Measurements from ENCODE around the gene RBM28. TPM values are rescaled to one million over a fixed set of nuclear protein-coding genes. Genes with fewer than 3 reads are reported as not detected.
A peak's percentile ranks its signal among the peaks of the same experiment; 100 is the strongest.

RBM28 gene, protein sequence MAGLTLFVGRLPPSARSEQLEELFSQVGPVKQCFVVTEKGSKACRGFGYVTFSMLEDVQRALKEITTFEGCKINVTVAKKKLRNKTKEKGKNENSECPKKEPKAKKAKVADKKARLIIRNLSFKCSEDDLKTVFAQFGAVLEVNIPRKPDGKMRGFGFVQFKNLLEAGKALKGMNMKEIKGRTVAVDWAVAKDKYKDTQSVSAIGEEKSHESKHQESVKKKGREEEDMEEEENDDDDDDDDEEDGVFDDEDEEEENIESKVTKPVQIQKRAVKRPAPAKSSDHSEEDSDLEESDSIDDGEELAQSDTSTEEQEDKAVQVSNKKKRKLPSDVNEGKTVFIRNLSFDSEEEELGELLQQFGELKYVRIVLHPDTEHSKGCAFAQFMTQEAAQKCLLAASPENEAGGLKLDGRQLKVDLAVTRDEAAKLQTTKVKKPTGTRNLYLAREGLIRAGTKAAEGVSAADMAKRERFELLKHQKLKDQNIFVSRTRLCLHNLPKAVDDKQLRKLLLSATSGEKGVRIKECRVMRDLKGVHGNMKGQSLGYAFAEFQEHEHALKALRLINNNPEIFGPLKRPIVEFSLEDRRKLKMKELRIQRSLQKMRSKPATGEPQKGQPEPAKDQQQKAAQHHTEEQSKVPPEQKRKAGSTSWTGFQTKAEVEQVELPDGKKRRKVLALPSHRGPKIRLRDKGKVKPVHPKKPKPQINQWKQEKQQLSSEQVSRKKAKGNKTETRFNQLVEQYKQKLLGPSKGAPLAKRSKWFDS
- total RNA-seq, result 48.8 TPM

DNA sequence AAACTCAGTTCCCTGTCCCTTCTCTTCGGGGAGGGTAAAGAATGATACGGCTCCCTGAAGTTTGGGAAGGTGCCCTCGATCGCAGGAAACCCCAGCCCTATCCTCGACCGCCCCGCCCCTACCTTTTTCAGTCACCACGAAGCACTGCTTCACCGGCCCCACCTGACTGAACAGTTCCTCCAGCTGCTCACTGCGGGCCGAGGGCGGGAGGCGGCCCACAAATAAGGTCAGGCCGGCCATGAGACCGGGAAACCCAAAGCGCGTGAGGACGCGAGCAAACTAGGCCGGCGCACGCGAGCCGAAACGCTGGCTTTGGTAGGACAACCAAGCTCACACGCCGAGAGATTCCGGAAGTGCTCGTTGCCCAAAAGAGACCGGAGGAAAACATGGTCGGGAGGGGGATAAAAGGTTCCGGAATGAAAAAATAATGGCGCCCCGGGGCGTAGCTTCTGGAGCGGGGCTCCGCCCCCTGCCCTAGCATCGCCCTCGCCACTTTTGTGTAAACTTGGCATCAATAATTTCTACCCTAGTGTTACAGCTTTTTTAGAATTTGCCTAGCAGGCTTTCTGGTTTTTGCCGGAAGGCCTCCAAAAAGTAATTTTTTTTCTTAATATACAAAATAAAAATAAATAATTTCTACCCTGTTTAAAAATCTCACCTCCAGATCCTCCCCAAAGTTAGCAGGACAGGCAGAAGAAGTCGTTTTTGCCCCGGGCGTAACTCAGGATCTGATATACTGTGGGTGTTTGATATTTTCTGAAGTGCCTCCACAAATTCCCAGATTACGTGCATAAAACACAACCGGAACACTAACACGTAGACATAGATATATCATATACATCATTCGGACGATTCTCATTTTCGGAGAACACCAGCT, at the start of gene RBM28:
Gene RBM28, minus strand, starts transcription at position 355 of the 877 bp plus-strand sequence. Its CDS starts 115 bp downstream, at position 240.
- peak; percentile 91 for DNase-seq (ENCODE audit: low spot score)

GRCh38 chr7:128392446-128393327, 49.0 kb upstream of the RBM28 start:
- DNase-seq (ENCODE audit: low spot score), result no peak

DNA sequence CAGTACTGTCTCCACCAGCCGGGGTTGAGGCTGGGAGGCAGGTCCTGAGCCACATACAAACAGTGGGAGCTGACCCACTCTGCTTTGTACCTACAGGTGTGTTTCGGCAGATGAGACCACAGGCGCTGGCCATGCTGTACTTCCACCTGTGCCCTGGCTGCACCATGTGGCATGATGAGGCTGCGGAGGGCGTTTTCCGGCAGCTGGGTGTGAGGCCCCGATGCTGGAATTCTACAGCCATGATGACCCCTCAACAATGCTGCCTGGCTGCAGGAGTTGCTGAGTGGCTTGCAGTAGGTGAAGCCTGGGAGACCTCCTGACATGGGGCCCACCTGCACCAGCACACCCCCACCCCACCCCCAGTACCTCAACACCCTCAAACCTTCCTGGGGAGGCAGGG, 48.1 kb upstream of the RBM28 start:
- DNase-seq (ENCODE audit: low spot score), result no peak

GRCh38 chr7:128390871-128391565, 47.3 kb upstream of the RBM28 start:
- no peak for DNase-seq (ENCODE audit: low spot score)

DNA sequence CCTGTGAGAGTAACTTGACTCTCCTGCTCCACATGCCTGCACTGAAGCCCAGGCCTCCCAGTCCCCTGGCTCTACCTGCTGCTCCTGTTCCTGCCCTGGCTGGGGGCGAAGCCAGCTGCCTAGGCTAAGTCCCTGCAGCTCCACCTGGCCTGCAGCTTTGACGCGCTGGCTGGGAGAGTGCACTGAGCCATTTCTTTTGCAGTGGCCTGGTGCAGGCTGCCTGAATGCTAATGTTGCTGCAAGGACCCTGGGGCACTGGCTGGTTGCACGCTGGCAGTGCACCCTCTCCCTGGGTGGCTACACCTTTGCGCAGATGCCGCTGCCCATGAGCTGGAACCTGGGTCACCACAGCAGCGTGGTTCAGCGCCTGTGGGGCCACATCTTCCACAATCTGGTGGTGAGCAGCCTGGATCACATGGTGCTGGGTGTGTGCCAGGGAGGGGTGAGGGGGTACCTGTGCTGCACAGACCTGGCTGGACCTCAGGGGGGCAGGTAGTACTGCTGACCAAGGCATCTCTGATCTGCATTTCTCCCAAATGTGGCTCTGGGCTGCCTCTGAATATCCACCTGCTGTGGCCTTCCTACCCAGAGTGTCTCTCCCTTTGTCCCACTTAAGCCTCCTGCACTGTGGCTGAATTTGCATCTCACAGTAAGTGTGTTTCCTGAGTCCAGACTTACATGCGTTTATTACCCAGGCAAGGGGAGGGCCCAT, 46.1 kb upstream of the RBM28 start:
- DNase-seq (ENCODE audit: low spot score), result no peak

- no peak for DNase-seq (ENCODE audit: low spot score)
Observed at GRCh38 chr7:128389085-128389617, 45.4 kb upstream of the RBM28 start.

DNA sequence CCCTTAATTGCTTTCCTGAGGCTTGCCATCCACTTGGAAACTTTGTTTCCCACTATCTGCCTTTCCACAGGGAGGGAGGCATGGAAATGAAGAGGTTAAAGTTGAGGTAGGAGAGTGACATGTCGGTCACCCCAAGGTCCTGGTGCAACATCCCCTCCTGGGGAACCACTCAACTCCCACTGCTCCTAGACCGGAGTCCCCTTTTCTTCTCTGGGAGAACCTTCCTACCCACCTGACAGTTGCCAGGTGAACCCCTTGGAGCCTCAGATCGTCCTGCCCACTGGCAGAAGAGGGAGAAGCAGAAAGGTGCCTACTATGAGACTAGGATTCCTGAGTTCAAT, 44.4 kb upstream of the RBM28 start:
- no peak for DNase-seq (ENCODE audit: low spot score)

- DNase-seq (ENCODE audit: low spot score), result peak; percentile 81
Observed at GRCh38 chr7:128387216-128388144, 43.8 kb upstream of the RBM28 start.

- no peak for DNase-seq (ENCODE audit: low spot score)
Observed at GRCh38 chr7:128385988-128386925, 42.5 kb upstream of the RBM28 start.

DNA sequence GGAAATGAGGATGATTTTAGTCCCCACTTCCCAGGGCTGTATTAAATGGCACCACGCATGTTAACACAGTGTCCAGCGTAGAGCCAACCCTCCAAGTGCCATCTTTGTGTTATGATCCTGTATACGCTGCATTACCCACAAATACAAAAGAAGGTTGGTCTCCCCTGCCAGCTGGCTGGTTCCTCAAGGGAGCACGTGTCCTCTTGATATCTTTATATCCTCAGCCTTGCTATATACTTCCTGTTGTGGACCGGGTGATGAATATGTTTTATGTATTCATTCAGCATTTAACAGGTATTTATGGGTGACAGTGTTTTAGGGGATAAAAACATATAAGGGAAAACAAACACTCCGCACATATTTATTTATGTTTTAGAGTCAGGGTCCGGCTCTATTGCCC, 41.0 kb upstream of the RBM28 start:
- DNase-seq (ENCODE audit: low spot score), result no peak

- DNase-seq (ENCODE audit: low spot score), result no peak
Observed at GRCh38 chr7:128383776-128384175, 40.1 kb upstream of the RBM28 start.

DNA sequence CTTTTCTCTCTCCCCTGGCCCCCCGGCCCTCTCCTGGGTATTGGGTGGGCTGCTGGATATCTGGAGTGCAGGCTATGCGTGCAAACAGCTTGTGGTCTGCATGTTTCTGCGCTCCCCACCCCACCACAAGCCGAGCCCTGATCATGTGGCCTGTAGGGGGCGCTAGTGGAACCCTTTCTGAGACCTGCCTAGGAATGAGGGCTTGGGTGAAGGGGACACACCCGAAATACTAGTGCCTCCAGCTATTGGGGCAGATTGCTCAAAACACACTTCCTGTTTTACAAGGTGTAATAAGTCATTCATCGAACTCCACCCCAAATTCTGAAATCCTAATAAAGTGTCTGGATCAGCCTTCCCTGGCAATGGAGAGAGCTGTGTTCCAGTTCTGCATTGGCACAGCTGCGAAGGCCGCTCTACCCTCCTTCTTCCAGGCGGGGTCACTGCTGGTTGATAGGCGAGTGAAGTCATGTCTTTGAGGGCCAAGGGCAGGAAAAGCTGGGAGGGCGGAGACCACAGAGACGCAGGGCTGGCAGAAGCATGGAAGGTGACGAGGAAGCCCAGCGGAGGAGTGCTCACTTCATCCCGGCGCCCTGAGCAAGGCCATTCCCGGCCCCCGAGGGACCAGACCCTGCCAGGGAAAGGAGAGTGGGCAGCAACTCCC, 37.6 kb upstream of the RBM28 start:
- peak; percentile 59 for DNase-seq (ENCODE audit: low spot score)

GRCh38 chr7:128380483-128381106, 36.9 kb upstream of the RBM28 start:
- DNase-seq (ENCODE audit: low spot score), result no peak

GRCh38 chr7:128379900-128380479, 36.3 kb upstream of the RBM28 start:
- DNase-seq (ENCODE audit: low spot score), result no peak

DNA sequence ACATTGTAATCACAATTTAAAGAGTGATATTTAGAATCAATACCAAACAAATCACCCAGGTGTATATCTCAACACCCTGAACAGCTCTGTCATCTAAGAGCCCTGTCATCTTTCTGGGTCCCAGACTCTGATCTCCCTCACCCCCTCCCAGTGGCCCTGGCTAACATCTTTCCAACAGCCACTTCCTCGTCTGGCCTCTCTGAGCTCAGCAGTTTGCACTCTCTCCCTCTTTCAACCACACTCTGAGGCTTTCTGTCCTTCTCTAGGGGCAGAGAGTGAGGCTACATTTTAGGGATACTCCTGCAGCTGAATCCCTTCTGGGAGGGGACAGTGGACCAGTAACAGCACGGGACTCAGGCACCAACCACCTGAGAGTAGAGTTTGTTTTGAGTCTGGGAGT, 34.9 kb upstream of the RBM28 start:
- DNase-seq (ENCODE audit: low spot score), result no peak

DNA sequence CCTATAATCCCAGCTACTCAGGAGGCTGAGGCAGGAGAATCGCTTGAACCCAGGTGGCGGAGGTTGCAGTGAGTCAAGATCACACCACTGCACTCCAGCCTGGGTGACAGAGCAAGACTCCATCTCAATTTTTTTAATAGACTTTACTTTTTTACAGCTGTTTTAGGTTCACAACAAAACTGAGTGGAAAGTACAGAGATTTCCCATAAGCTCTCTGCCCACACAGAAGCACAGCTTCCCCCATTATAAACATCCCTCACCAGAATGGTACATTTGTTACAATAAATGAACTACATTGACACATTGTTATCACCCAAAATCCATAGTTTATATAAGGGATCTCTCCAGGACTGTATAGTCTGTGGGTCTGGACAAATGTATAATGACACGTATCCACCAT, 32.4 kb upstream of the RBM28 start:
- no peak for DNase-seq (ENCODE audit: low spot score)
